Measurements from ENCODE around the gene BCAS1. TPM values are rescaled to one million over a fixed set of nuclear protein-coding genes. Genes with fewer than 3 reads are reported as not detected.

The BCAS1 gene
- total RNA-seq, 2 donors from 2014 or later, result 32.0 to 58.6 TPM

GRCh38 chr20:54059691-54060364 lies 10.6 kb downstream of the BCAS1 start:
- Histone ChIP-seq H3K27me3 (replicated peaks; ENCODE audit: insufficient read depth) (no peaks in the 10 kb centered on the region), H3K4me3 (no peak overlapping the region), H3K9me3 (no peaks in the 10 kb centered on the region), H3K4me1 (replicated peaks) (no peaks in the 10 kb centered on the region), H3K27ac (no peak overlapping the region), H3K36me3 (no peaks in the 10 kb centered on the region)
- TF ChIP-seq CTCF (IDR thresholded peaks at IDR 0.05) (no peak), POLR2A (IDR thresholded peaks at IDR 0.05) (no peak), POLR2AphosphoS5 (IDR thresholded peaks at IDR 0.05) (no peak)
- intact Hi-C loops (cut with DNase I), result loop anchor here (10.0 kb wide), 2 partner anchors 115 to 485 kb away; no protein-coding TSS in a partner anchor
- no peak for DNase-seq (ENCODE audit: low spot score)
- 92% methylated on average over 6 of the region's 6 CpGs for WGBS

- H3K27me3 ChIP-seq (replicated peaks; ENCODE audit: insufficient read depth), result no peaks in the 10 kb centered on the region
- H3K4me1 ChIP-seq (replicated peaks), result no peaks in the 10 kb centered on the region
- no peak overlapping the region for H3K27ac ChIP-seq
- intact Hi-C loops (cut with DNase I), result loop anchor here (10.0 kb wide), 1 partner anchor 484 kb away; no protein-coding TSS in a partner anchor
- TF ChIP-seq POLR2A (IDR thresholded peaks at IDR 0.05) (no peak), CTCF (IDR thresholded peaks at IDR 0.05) (no peak), POLR2AphosphoS5 (IDR thresholded peaks at IDR 0.05) (no peak)
- WGBS, result 75% methylated on average over 16 of the region's 16 CpGs
- no peak overlapping the region for H3K4me3 ChIP-seq
- no peaks in the 10 kb centered on the region for H3K9me3 ChIP-seq
- H3K36me3 ChIP-seq, result no peaks in the 10 kb centered on the region
- no peak for DNase-seq (ENCODE audit: low spot score)
These were observed 11.8 kb downstream of the BCAS1 start for GRCh38 chr20:54058420-54059139.

- no peaks in the 10 kb centered on the region for H3K4me1 ChIP-seq (replicated peaks)
- no peaks in the 10 kb centered on the region for H3K9me3 ChIP-seq
- H3K4me3 ChIP-seq, result no peak overlapping the region
- H3K27me3 ChIP-seq (replicated peaks; ENCODE audit: insufficient read depth), result no peaks in the 10 kb centered on the region
- TF ChIP-seq POLR2A (IDR thresholded peaks at IDR 0.05), result no peak
- intact Hi-C loops (cut with DNase I), result loop anchor here (10.0 kb wide), 1 partner anchor 482 kb away; no protein-coding TSS in a partner anchor
- no peak for DNase-seq (ENCODE audit: low spot score)
- H3K36me3 ChIP-seq, result no peaks in the 10 kb centered on the region
- no peak overlapping the region for H3K27ac ChIP-seq
- 93% methylated on average over 3 of the region's 3 CpGs for WGBS
These were observed 13.4 kb downstream of the BCAS1 start for GRCh38 chr20:54056762-54057639.

- no peak for DNase-seq (ENCODE audit: low spot score)
- no peaks in the 10 kb centered on the region for H3K27me3 ChIP-seq (replicated peaks; ENCODE audit: insufficient read depth)
- no peak overlapping the region for H3K27ac ChIP-seq
- WGBS, result 76% methylated on average over 5 of the region's 5 CpGs
- intact Hi-C loops (cut with DNase I), result loop anchor here (10.0 kb wide), 1 partner anchor 480 kb away; no protein-coding TSS in a partner anchor
- H3K36me3 ChIP-seq, result no peaks in the 10 kb centered on the region
- H3K4me3 ChIP-seq, result no peak overlapping the region
- H3K9me3 ChIP-seq, result no peaks in the 10 kb centered on the region
- H3K4me1 ChIP-seq (replicated peaks), result no peaks in the 10 kb centered on the region
- no peak for TF ChIP-seq CTCF (IDR thresholded peaks at IDR 0.05)
These were observed 15.9 kb downstream of the BCAS1 start for GRCh38 chr20:54054516-54054915.

- no peak overlapping the region for H3K27ac ChIP-seq
- no peaks in the 10 kb centered on the region for H3K36me3 ChIP-seq
- H3K4me3 ChIP-seq, result no peak overlapping the region
- H3K27me3 ChIP-seq (replicated peaks; ENCODE audit: insufficient read depth), result no peaks in the 10 kb centered on the region
- WGBS, result 68% methylated on average over 2 of the region's 2 CpGs
- TF ChIP-seq CTCF (IDR thresholded peaks at IDR 0.05) (no peak), POLR2AphosphoS5 (IDR thresholded peaks at IDR 0.05) (no peak), POLR2A (IDR thresholded peaks at IDR 0.05) (no peak)
- no peaks in the 10 kb centered on the region for H3K9me3 ChIP-seq
- H3K4me1 ChIP-seq (replicated peaks), result no peaks in the 10 kb centered on the region
- intact Hi-C loops (cut with DNase I), result loop anchor here (10.0 kb wide), 1 partner anchor 476 kb away; no protein-coding TSS in a partner anchor
- no peak for DNase-seq (ENCODE audit: low spot score)
These were observed 19.3 kb downstream of the BCAS1 start for GRCh38 chr20:54051068-54051467.

Data from prostate gland (tissue), 2 donors.